ENCODE results near the gene SLC12A3.
"Not testable (repeated sequence)": the region's sequence is repeated elsewhere in the genome, so short reads cannot be mapped to it uniquely, and the experiment has no call there.

Gene SLC12A3

DNA sequence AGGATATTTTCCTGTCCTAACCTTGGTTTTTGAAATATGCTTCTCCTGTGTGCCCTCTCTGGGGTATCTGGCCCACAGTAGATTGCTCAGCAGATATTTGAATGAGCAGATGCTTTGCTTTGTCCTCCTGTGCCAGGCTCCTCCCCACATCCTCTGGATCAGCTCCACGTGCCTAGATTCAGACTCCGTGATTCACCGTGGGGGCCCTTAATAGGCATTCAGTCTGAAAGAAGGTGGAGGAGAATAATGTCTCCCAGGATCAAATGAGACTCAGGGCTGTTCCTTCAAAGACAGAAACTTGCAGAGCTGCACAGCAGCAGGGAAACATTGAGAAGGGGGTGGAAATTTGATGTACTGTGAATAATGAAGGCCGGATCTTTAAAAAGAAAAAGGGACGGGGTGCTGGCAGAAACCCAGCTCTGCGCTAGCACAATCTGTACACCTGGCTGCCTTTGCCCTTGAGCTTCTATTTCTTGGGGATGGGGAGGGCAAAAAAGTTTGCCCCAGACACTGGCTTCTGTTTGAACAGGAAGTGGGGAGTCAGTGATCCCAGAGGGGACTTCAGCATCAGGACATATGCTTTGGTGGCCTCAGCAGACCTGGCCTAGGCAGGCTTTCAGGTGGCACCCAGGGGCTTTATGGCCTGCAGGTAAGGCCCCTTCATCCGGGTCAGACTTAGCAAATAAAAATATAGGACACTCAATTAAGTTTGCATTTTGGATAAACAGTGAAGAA is 15.9 kb upstream of the SLC12A3 start:
- DNase-seq = no peak

DNA sequence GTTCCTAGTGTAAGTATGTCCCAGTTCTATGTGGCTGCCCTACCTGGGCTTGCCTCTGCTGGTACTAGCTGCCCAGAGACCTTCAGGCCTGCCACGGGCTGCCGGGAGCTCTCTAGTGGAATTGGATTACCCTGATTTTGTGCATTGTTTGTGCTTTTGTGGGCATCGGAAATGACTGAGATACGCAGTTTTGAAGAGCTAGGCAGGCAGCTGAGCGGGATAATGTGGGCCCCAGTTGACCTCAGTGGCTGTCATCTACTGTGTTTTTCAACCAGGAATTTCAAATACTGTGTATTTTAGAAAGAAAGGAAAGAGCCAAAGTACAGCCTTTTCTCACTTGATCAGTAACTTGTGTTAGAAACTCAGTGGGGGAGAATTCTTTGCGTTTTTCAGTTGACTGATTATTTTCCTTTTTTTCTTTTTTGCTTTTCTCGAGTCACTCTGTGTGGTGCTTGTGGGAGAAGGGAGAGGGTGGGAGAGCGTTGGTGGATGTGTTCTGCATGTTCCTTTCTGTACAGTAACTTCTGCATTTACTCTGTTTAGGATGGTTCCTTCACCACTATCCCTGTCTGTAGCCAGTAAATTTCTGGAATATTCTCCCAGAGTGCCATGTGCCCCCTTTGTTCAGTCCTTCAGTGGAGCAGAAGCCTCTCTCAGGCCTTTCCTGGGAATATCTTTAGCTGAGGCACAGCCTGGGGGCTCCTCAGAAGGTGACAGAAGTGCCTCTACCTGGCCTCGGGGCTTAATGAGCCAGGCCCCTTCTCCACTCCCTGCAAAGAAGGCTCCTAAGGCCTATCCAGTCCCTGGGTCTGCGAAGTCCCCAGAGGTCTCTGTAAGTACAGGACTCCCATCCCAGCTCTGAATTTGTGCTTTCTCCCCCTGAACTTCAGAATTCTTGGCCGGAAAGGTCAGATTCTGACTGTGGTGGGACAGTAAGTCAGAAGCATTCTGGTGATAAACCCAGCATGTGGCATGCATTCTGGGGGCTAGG is 15.0 kb upstream of the SLC12A3 start:
- no peak for DNase-seq

DNA sequence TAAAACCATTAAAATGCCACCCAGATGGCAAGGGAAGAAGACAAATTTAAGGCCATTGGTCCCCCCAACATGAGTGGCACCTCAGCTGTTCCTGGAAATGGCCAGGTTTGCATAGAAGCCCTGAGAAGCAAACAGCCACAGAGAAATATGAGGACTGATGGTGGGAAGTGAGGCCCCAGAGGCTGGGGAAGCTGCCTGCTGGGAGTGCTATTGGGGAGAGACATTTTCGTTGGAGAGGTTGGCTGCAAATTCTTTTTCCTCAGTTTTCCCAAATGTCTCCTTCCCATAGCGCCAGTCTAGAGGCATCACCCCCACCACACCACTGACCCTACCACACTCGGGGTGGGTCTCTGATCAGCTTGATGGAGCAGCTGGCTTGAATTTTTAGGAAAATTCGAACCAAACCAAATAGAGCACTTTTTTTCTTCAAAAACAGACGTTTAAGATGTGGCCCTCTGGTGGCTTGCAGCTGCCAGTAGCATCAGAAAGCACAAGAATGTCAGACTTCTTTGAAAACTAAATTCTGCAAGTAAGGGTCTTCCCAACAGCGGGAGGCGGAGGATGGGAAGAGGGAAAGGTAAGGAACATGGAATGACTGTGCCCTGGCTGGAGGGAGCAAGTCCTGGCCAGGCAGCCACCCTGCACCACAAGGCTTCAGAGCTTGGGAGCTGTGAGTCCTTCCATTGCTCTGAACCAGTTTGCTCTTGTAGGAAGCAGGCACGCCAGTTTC is 13.2 kb upstream of the SLC12A3 start:
- no peak for DNase-seq

DNA sequence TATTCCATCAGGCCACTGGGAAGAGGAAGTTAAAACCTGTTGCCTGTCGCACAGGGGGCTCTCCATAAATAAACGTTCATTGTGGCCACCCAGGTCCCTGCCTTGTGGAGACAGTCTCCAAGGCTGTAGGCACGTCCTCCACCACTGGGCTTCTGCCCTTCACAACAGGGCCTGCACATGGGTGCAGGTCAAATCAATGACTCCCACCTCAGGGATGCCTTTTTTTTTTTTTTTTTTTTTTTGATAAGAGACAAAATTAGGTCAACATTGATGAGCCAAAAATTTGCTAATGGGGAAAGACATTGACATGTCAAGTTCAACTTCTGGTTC is 12.6 kb upstream of the SLC12A3 start:
- no peak for DNase-seq

DNA sequence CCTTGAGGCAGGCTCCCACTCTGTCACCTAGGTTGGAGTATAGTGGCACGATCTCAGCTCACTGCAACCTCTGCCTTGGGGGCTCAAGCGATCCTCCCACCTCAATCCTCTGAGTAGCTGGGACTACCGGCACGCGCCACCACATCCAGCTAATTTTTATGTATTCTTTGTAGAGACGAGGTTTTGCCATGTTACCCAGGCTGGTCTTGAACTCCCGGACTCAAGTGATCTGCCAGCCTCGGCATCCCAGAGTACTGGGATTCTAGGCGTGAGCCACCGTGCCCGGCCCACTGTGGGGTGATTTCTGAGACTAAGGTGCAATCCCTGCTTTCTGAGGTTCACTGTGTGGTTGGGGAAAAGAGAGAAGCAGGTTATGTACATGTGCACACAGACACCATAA is 12.0 kb upstream of the SLC12A3 start:
- no peak for DNase-seq

DNA sequence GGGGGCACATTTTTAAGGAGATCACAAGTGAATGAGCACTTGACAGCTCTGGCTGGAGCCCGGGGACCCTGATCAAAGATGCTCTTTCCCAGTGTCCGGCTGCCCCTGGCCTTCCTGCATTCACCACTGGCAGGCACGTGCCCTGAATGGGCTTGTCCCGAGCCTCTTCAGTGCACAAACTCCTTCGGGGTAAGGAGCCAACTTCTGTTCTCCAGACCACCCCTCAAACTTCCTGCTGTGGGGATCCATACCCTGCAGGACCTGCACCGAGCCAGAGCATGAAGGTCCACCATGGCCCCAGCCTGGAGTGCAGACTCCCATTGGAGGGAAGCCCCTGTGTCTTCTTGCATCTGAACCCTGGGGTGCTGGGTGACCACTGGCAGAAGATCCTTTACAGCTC is 9.8 kb upstream of the SLC12A3 start:
- no peak for DNase-seq

DNA sequence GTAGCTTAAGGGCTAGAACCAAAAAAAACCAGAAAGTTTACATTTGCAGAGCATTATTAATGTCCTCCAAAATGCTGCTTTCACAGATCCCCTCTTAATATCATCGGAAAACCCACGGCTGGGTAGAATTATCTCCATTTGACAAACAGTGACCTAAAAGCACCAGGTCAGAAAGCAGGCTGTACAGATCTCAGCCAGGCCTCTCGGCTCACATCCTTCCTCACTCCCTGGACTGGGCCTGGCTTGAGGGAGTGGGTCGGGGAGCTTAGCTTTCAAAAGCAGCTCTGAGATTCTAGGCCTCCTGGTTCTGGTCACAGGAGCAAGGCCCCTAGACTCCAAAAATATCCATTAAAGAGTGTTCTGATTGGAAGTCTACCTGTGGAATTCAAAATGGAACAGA is 9.1 kb upstream of the SLC12A3 start:
- no peak for DNase-seq

DNA sequence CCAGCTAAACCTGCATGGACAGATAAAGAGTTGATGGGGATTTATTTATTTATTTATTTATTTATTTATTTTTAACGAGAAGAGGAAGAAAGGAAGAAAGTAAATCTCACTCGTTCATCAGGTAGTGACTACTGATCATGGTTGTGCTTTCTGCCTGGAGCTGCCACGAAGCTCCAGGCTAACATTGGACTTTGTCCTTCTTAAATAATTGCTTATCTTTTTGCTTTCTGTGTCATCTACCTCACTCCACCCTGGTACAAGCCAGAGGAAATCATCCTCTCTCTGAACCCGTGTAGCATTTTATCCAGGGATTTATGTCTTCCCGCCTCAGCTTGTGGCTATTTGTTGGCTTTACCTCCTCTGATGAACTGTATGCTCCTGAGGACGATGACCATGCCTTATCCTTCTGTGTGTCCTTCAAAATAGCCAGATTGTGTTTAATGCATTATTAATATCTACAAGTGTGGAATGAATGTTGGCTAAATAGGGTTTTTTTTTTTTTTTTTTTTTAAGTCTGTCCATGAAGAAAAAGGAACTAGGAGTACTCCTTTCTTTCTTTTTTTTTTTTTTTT is 8.0 kb upstream of the SLC12A3 start:
- DNase-seq = no peak

DNA sequence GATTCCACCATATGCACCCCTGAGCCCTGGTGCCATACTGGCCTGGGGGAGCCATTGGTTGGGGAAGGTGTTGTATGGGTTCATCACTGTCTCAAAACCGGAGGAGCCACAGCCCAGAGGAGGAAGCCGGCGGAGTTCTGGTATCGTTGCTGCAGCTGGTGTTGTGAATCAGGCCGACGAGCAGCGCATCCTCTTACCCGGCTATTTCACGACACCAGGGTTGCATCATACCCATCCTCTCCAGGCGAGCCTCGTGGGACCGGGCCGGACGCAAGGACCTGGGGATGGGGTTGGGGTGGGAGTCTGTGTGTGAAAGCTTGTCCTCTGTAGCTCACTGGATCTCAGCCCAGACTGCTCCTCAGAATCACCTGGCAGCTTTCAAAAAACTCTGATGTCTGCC is 6.6 kb upstream of the SLC12A3 start:
- DNase-seq = peak; percentile 62

DNA sequence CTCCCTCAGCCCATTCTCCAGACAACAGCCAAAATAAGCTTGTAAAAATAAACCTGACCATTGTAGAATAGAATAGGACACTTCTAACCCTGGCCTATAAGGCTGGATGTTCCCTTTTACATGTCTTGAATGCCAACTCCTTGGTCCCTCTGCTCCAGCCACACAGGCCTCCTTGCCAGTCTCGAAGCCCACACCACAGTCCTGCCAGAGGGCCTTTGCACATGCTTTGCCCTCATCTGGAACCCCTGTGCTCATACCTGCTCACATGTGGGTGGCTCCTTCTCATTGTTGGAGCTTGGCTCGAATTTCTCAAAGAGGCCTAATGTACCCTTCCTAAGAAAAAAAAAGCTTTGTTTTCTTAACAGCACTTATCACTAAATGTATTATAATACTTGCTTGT is 5.4 kb upstream of the SLC12A3 start:
- DNase-seq = no peak

DNA sequence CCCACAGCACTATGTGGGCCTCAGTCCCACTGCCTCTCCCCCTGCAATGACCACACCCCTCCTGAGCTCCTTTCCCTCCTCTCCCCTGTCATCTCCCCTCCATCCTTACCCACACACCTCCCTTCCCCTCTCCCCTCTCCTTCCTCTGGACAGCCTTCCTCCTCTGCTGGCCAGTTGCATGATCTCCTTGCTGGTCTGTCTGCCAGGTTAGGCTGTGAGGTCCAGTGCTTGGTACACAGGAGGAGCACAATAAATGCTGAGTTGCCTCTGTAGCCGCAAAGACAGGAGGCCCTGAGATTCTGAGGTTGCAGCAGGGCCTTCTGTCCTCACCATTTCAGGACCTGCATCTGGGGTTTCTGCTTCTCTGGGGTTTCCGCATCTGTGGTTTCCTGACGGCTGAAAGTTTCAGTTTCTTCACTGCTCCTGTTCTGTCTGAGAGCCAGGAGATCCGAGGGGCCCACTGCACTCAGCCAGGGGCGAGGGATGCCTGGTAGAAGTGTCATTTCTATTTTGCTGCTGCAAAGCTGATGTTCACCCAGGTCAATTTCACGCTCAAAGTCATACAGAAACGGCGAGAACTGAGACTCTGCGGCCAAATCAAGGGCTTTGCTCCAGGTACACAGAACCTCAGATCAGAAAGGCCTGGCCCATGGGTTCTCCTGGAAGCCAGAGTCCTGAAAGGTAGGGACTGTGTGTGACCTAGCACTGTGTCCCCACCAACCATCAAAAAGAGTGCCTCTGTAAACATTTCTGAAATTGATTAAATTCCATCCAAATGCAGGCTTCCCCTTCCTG is 4.6 kb upstream of the SLC12A3 start:
- DNase-seq = peak; percentile 67

DNA sequence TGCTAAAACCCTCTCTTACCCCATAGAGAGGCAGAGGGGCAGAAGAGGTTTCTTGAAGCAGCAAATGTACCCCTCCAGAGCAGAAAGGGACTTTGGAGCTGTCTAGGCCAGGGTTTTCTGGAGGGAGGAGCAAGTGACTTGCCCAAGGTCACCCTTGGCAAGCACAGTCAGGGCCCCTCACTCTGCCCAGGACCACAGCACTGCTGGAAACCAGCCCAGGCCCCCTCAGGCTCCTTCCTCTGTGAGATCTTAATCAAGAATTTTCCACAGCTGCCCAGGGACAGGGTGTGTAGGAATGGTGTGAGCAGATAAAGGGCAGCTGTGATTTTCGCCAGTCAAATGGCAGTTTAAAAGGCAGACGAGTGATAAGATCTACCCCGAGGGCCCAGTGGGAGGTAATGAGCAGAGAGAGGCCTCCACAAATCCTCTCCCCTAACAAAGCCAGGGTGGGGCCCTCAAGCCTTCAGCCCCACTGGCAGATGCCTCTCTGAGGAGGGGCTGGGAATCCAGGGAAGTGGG is 3.9 kb upstream of the SLC12A3 start:
- no peak for DNase-seq

DNA sequence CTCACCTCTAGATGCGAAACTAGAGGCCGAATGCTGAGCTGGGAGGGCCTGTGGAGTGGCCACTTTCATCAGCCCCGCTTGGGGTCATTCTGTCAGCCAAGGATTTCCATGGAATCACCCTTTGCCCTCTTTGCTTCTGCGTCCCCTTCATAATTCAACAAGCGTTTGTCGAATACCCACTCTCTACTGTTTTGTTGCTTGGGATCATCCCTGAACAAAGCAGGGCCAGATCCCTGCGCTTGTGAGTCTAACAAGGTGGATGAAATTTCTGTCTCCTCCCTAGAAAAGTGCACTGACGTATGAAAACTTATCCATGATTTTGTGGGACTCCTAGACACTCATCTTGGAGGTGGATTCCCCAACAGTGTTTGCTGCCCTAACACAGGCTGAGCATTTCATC is 3.3 kb upstream of the SLC12A3 start:
- no peak for DNase-seq

DNA sequence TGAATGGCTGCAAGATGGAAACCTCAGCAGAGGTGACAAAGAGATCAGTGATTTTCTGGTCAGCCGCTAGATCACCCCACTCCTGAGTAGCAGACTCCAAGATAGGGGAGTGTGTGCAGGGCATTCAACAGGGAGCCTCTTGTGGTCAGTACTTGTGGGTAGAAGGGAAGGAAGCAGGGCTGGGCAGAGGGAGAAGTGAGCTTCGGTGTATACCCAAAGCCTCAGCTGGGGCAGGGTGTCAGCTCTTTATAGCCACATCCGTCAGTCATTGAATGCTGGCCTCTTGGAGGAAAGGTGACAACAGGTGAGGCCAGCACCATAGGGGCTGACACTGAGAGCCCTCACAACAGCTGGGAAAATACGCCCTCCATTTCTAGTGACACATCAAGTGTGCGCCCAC is 2.2 kb upstream of the SLC12A3 start:
- peak; percentile 23 for DNase-seq

DNA sequence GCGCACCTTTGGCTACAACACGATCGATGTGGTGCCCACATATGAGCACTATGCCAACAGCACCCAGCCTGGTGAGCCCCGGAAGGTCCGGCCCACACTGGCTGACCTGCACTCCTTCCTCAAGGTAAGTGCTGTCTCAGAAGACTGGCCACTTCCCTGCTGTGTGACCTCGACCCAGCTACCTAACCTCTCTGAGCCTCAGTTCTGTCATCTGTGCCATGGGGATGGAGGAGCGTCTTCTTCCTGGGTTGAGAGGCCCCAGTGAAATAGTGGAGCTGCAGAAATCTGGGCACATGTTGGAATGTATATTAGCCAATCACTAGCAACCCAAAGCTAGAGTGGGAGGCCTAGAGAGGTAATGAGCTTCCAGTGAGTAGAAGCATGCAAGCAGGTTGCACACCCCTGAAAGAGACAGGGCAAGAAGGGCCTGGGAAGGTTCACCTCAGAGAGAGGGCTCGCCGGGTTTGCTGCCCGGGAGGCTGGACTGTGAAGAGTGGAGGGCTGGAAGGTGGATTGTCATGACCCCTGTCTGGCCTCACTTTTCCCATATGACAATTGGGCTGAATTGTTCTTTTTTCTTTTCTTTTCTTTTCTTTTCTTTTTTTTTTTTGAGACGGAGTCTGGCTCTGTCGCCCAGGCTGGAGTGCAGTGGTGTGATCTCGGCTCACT is 521 bp downstream of the SLC12A3 start:
- no peak for DNase-seq

DNA sequence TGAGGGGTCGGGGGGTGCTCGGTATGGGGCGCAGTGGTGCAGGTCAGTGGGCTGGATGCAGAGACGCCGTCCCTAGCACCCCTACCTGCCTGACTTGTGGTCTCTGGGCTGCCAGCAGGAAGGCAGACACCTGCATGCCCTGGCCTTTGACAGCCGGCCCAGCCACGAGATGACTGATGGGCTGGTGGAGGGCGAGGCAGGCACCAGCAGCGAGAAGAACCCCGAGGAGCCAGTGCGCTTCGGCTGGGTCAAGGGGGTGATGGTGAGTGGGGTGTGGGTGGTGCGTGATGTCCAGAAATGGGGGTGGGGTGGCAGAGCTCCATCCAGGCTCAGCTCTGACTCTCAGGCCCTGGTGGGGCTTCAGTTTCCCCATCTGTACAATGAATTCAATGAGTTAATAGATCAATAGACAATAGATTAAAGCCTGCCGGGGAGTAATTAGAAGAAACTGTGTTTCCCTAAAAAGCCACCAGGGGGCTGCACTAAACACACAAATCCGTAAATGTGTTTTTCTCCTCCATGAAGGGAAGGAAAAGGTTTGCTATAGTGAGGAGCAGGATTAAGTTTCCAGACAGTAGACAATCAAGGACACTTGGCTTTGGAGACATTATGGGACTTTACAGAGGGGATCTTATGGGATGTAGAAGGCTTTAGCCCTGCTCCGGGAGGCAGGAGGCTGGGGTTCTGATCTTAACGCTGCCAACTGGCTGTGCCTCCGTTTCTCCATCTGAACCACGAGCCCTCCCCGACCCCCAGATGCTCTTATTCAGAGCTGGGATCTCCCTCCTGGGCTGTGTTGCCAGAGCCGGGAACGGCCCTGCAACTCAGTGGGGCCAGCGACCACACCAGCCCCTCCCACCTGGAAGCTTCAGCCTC is 2.2 kb downstream of the SLC12A3 start:
- no peak for DNase-seq

DNA sequence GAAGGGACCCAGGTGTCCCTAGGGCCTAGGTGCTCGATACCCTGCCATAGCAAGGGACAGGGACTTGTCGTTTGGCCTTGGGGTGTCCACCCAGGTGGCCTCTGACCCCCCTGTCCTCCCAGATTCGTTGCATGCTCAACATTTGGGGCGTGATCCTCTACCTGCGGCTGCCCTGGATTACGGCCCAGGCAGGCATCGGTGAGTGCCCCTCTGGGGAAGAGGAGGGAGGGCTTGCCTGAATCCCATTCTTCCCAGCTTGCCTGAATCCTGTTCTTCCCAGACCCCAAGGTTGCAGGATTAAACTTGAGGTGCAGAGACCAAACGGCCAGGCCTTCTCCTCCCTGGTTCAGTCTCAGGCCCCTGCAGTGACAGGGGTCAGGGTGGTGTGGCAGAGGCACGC is 3.2 kb downstream of the SLC12A3 start:
- DNase-seq = no peak

DNA sequence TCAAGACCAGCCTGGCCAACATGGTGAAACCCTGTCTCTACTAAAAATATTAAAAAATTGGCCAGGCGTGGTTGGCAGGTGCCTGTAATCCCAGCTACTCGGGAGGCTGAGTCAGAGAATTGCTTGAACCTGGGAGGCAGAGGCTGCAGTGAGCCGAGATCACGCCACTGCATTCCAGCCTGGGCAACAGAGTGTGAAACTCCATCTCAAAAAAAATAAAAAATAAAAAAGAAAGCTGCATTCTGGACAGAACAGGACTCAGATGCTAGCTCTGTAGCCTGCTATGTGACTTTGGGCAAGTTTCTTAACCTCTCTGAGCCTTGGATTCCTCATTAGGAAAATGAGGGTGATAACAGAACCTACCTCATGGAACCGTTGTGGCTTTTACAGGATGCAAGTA is 3.8 kb downstream of the SLC12A3 start:
- not testable (repeated sequence) for DNase-seq

DNA sequence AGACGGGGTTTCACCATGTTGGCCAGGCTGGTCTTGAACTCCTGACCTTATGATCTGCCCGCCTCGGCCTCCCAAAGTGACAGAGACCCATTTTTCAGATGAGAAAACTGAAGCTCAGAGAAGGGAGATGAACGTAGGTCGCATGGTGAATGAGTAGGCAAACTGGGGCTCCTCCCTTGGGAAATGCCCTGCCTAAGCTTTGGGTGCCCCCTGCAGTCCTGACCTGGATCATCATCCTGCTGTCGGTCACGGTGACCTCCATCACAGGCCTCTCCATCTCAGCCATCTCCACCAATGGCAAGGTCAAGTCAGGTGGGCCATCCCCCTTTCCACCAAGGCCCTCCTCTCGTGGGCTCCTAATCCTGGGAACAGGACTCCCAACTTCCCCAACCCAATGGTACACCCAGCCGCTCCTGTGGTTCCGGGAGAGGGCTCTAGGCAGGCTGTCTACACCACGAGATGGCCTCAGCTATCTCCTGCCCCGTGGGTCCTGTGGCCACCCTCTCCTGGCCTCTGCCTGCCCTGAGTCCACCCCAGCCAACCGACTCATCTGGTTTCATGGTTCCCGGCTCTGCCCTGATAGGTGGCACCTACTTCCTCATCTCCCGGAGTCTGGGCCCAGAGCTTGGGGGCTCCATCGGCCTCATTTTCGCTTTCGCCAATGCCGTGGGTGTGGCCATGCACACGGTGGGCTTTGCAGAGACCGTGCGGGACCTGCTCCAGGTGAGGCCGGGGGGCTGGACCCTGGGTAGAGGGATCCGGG is 4.7 kb downstream of the SLC12A3 start:
- DNase-seq = peak; percentile 54

All from CD4-positive, alpha-beta T cell treated with Interleukin-15 for 1 hour (primary cell).